MCF 10A (cell line): Measurements from ENCODE around the gene FBXW7. TPM values are rescaled to one million over a fixed set of nuclear protein-coding genes. Genes with fewer than 3 reads are reported as not detected.

Source experiments
- BruUV-seq: library from RNA; stranded (reverse); fragments of 400-500 nt; replicated peaks from 2 replicates; lab custom pipeline; 2021; lab: Mats Ljungman, UMichigan
- CTCF ChIA-PET: fragments of 300-600 bp; sonication (Branson Sonifier 250); formaldehyde crosslinking; extraction: SDS; loops from one replicate; lab custom pipeline; 2021; ENCODE audit warnings: antibody characterized with exemption, inconsistent platforms; lab: Yijun Ruan, JAX
- POLR2A ChIA-PET: fragments of 300-600, 350-650 bp; sonication (Branson Sonifier 250); formaldehyde crosslinking; extraction: SDS; loops from one replicate; lab custom pipeline; 2020; ENCODE audit warnings: antibody characterized with exemption, inconsistent platforms; lab: Yijun Ruan, JAX
- DNase-seq: peaks from one replicate; pipeline ENCODE4 v3.0.0-alpha.2; 2018; ENCODE audit not compliant: unreplicated experiment
- H3K27ac Mint-ChIP-seq: one replicate; pipeline ENCODE4 v1.8.0; 2022; ENCODE audit warnings: mild to moderate bottlenecking, low read depth, mixed read lengths; ENCODE audit not compliant: unreplicated experiment
- H3K27me3 Mint-ChIP-seq: one replicate; pipeline ENCODE4 v1.8.0; 2022; ENCODE audit warnings: mixed read lengths; ENCODE audit not compliant: insufficient read depth, unreplicated experiment
- H3K36me3 Mint-ChIP-seq: one replicate; pipeline ENCODE4 v1.8.0; 2022; ENCODE audit warnings: mild to moderate bottlenecking, moderate library complexity, mixed read lengths; ENCODE audit not compliant: insufficient read depth, unreplicated experiment
- H3K4me1 Mint-ChIP-seq: one replicate; pipeline ENCODE4 v1.8.0; 2022; ENCODE audit warnings: mixed read lengths; ENCODE audit not compliant: insufficient read depth, unreplicated experiment
- H3K4me3 Mint-ChIP-seq: one replicate; pipeline ENCODE4 v1.8.0; 2022; ENCODE audit warnings: mild to moderate bottlenecking, moderate library complexity, mixed read lengths; ENCODE audit not compliant: unreplicated experiment
- H3K9me3 Mint-ChIP-seq: one replicate; pipeline ENCODE4 v1.8.0; 2022; ENCODE audit warnings: mixed read lengths; ENCODE audit not compliant: unreplicated experiment
- intact Hi-C: fragments of 100-400 bp; cut with micrococcal nuclease; formaldehyde crosslinking; loops from 2 replicates; pipeline ENCODE4 v1.14.1; 2022
- total RNA-seq: library from RNA; stranded (reverse); gene quantifications from 2 replicates; pipeline ENCODE4 v1.2.3, GENCODE V29; 2022
- TF ChIP-seq, protein P1 (sequence below): fragments of 200-600 bp; IDR thresholded peaks from one replicate; pipeline ENCODE4 v1.8.0; 2022; ENCODE audit warnings: antibody characterized with exemption, mild to moderate bottlenecking; ENCODE audit not compliant: unreplicated experiment

FBXW7 gene
- total RNA-seq, 1 experiment from 2014 or later, result 40.2 TPM

DNA sequence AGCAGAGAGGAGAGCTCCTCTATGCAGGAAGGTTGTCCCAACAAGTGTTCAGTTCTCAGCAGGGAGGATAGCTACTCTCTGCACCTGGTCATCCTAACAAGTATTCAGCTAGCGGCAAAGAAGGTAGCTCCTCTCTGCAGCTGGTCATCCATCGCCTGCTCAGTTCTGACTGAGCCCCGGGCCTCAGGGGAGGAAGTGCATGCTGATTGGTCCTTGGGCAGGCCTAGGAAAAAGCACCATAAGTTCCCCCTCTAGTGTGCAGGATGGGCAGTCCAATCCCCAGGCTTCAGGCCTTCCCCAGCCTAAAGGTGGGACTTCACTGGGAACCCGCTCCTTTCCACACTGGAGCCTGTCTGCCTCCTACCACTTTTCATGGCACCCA lies 4.4 kb upstream of the FBXW7 start:
- Mint-ChIP-seq H3K4me1 (peaks cover 26% of the 10 kb centered on the region), H3K27me3 (no peaks in the 10 kb centered on the region), H3K4me3 (no peak overlapping the region), H3K9me3 (no peaks in the 10 kb centered on the region), H3K27ac (no peak overlapping the region), H3K36me3 (no peaks in the 10 kb centered on the region)
- ChIA-PET CTCF (interaction anchor here (0.5 to 0.9 kb wide), 2 partner anchors 21 to 74 kb away, joined by 3 read pairs; no protein-coding TSS in a partner anchor), POLR2A (no interaction called here)
- no TSS peak for BruUV-seq
- TF ChIP-seq, protein P1, sequence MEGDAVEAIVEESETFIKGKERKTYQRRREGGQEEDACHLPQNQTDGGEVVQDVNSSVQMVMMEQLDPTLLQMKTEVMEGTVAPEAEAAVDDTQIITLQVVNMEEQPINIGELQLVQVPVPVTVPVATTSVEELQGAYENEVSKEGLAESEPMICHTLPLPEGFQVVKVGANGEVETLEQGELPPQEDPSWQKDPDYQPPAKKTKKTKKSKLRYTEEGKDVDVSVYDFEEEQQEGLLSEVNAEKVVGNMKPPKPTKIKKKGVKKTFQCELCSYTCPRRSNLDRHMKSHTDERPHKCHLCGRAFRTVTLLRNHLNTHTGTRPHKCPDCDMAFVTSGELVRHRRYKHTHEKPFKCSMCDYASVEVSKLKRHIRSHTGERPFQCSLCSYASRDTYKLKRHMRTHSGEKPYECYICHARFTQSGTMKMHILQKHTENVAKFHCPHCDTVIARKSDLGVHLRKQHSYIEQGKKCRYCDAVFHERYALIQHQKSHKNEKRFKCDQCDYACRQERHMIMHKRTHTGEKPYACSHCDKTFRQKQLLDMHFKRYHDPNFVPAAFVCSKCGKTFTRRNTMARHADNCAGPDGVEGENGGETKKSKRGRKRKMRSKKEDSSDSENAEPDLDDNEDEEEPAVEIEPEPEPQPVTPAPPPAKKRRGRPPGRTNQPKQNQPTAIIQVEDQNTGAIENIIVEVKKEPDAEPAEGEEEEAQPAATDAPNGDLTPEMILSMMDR, result no peak
- intact Hi-C loops, result no loop called here
- no peak for DNase-seq

DNA sequence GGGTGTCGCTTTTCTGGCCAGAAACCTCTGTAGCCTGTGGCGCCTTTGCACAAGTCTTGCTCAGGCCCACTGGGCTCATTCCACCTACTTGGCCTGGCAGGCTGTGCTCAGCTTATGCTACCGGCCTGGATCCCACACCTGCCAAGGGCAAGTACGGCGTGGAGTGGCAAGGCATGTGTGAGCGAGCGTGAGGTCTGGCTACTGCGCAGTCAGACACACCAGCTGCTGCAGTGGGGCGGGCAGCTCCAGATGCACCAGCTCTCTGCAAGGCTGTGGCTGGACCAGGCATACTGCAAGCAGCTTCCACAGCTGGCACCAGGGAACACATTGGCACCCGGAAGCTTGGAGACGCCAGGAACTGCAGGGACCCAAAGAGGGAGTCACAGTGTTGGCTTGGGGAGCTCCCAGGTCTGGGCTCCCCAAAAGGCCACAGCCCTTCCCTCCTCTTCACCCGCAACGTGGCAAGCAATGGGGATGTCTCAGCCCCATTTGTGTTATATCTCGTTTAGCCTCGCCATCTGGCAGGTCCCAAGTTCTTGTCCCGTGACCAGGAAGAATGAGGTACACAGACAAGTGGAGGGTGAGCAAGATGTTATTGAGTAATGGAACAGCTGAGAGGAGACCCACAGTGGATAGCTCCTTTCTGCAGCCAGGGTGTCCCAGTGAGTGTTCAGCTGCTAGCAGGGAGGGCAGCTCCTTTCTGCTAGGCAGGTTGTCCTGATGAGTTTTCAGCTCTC lies 3.8 kb upstream of the FBXW7 start:
- ChIA-PET CTCF (interaction anchor here (0.5 to 1.5 kb wide), 4 partner anchors 22 to 700 kb away, joined by 3 to 5 read pairs (median 4); no protein-coding TSS in a partner anchor), POLR2A (interaction anchor here (2.1 kb wide), 1 partner anchor 39 kb away, joined by 7 read pairs; no protein-coding TSS in a partner anchor)
- DNase-seq, result no peak
- intact Hi-C loops, result no loop called here
- peaks cover 26% of the 10 kb centered on the region for H3K4me1 Mint-ChIP-seq
- no peaks in the 10 kb centered on the region for H3K36me3 Mint-ChIP-seq
- H3K4me3 Mint-ChIP-seq, result no peak overlapping the region
- no peak overlapping the region for H3K27ac Mint-ChIP-seq
- no TSS peak for BruUV-seq
- no peaks in the 10 kb centered on the region for H3K9me3 Mint-ChIP-seq
- TF ChIP-seq, protein P1, result no peak
- no peaks in the 10 kb centered on the region for H3K27me3 Mint-ChIP-seq

DNA sequence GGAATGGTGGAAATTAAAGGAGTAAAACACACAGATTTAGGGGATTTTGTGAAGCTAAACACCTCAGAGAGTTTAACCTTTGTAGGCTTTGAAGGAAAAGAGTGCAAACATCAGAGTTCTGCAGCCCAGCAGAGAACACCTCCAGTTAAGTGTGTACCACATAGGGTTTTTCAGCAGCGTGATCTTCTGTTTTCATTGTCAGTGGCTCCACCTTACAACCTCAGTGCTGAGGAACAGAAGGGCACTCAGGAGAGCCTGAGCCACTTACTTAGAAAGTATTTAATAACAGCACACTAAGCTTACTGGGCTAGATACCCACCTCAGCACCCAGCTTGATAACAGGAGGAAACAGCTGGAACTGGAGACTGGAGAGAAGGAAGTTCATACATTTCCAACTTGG lies 2.0 kb upstream of the FBXW7 start:
- TF ChIP-seq, protein P1, result no peak
- no TSS peak for BruUV-seq
- intact Hi-C loops, result loop anchor here (2.0 kb wide), 1 partner anchor 53 kb away; no protein-coding TSS in a partner anchor
- Mint-ChIP-seq H3K4me1 (peaks cover 32% of the 10 kb centered on the region), H3K4me3 (peak overlapping the region; percentile 92), H3K27me3 (no peaks in the 10 kb centered on the region), H3K36me3 (no peaks in the 10 kb centered on the region), H3K27ac (peak overlapping the region; percentile 95), H3K9me3 (no peaks in the 10 kb centered on the region)
- CTCF ChIA-PET, result interaction anchor here (0.5 to 1.0 kb wide), 5 partner anchors 41 to 201 kb away, joined by 3 to 4 read pairs (median 3); no protein-coding TSS in a partner anchor
- DNase-seq, result no peak
- POLR2A ChIA-PET, result interaction anchor here (0.6 to 7.5 kb wide), 9 partner anchors 9 to 543 kb away, joined by 3 to 71 read pairs (median 6); partner anchors contain the start of genes ARFIP1, TIGD4 and TMEM154

DNA sequence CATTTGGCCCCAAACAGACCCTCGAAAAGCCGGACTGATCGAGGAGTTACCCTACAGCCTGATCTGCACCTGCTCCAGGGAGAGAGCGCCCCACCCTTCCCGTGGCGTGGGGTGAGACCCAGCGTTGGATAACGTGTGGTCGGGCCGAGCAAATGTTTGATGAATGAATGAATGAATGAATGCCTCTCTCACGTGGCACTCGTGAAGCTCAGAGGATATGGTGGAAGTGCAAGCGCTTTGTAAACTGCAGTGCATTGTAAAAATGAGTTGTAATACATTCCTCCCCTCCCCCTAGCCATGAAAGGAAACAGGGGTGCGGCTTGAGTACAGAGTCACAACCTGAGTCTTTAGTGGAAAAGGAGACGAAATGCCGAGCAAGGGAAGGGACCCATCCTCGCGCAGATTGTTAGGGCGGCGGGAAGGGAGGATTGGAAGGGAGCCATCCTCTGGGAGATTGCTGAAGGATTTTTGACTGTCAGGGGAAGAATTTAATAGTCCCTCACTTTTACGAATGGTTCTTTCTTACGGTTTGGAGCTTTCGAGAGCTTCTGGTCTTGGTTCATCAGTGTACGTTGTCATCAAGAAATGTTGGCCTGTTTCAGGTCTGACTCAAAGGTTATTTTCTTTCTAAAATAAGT lies 772 bp upstream of the FBXW7 start:
- ChIA-PET CTCF (interaction anchor here (0.6 to 3.1 kb wide), 9 partner anchors 31 to 770 kb away, joined by 3 to 22 read pairs (median 3); no protein-coding TSS in a partner anchor), POLR2A (interaction anchor here (0.6 to 7.5 kb wide), 37 partner anchors 9 to 1309 kb away, joined by 3 to 71 read pairs (median 5); partner anchors contain the start of genes ARFIP1, TIGD4 and TMEM154)
- peak; percentile 58 for DNase-seq
- H3K36me3 Mint-ChIP-seq, result no peaks in the 10 kb centered on the region
- H3K4me1 Mint-ChIP-seq, result peaks cover 44% of the 10 kb centered on the region
- H3K4me3 Mint-ChIP-seq, result peak overlapping the region; percentile 92
- intact Hi-C loops, result loop anchor here (1.0 to 2.0 kb wide), 2 partner anchors 35 to 54 kb away; no protein-coding TSS in a partner anchor
- peak overlapping the region; percentile 95 for H3K27ac Mint-ChIP-seq
- TF ChIP-seq, protein P1, result no peak
- TSS peak; percentile 51 for BruUV-seq
- H3K27me3 Mint-ChIP-seq, result no peaks in the 10 kb centered on the region
- no peaks in the 10 kb centered on the region for H3K9me3 Mint-ChIP-seq
